Breast epithelium (tissue), 3 donors: ENCODE results near the gene KCNH3.

ENCODE experiments used
- POLR2AphosphoS5 ChIP-seq, 3 donors: sonication (generic); formaldehyde crosslinking; IDR thresholded peaks; one replicate each; pipeline ENCODE4 v1.6.1; 2017; ENCODE audit warnings: antibody characterized with exemption in 3 of 3
- TF ChIP-seq, protein P1 (sequence below), 3 donors: fragments of 450-650 bp; IDR thresholded peaks; one replicate each; pipeline ENCODE4 v1.5.1; 2016 to 2017; ENCODE audit warnings: antibody characterized with exemption in 3 of 3, mild to moderate bottlenecking in 3 of 3, moderate library complexity in 3 of 3

DNA sequence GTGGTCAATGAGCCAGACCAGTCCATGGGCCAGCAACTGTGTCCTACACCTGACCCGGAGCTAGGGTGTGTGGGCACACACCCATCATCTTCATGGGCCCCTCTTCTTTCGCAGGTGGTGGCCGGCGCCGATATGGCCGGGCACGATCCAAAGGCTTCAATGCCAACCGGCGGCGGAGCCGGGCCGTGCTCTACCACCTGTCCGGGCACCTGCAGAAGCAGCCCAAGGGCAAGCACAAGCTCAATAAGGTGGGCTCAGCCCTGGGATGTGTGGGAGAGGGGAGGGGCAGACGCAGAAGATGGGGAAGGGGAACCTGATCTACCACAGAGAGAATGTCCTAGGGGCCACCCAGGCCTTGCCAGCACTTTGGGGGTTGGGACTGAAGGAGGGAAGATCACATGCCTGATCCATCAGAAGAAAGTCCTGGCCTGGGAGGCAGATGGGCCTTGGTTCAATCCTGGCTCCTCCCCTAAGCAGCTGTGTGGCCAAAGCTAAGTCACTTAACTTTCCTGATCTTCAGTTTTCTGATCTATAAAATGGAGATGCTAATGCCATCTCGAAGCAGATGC is 3.8 kb downstream of the KCNH3 start:
- TF ChIP-seq, protein P1, sequence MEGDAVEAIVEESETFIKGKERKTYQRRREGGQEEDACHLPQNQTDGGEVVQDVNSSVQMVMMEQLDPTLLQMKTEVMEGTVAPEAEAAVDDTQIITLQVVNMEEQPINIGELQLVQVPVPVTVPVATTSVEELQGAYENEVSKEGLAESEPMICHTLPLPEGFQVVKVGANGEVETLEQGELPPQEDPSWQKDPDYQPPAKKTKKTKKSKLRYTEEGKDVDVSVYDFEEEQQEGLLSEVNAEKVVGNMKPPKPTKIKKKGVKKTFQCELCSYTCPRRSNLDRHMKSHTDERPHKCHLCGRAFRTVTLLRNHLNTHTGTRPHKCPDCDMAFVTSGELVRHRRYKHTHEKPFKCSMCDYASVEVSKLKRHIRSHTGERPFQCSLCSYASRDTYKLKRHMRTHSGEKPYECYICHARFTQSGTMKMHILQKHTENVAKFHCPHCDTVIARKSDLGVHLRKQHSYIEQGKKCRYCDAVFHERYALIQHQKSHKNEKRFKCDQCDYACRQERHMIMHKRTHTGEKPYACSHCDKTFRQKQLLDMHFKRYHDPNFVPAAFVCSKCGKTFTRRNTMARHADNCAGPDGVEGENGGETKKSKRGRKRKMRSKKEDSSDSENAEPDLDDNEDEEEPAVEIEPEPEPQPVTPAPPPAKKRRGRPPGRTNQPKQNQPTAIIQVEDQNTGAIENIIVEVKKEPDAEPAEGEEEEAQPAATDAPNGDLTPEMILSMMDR (IDR thresholded peaks at IDR 0.05), result no peak
- TF ChIP-seq POLR2AphosphoS5 (IDR thresholded peaks at IDR 0.05), result no peak
